Measurements from ENCODE around the gene PARP12. TPM values are rescaled to one million over a fixed set of nuclear protein-coding genes. Genes with fewer than 3 reads are reported as not detected.

PARP12 gene
- total and polyA plus RNA-seq, 9 of the 15 experiments (the other 6 are each of a cell fraction or from before 2014, with no cell fraction given) = 4.6 to 40.4 (median 23.5) TPM

- Histone ChIP-seq H3K79me2 (ENCODE audit: control insufficient read depth, insufficient read depth, low read length) (no peaks in the 10 kb centered on the region), H3K9ac (ENCODE audit: insufficient read depth in 1 of 2, low read depth in 2 of 2, low read length in 2 of 2) (no peak overlapping the region), H3K27ac (ENCODE audit: extremely low read depth, low read depth, low read length) (no peak overlapping the region), H4K20me1 (replicated peaks; ENCODE audit: control insufficient read depth, insufficient read depth, low read length) (no peaks in the 10 kb centered on the region), H3K27me3 (ENCODE audit: control insufficient read depth in 2 of 2, insufficient read depth in 2 of 2, low read length in 2 of 2) (no peaks in the 10 kb centered on the region), H3K4me1 (replicated peaks in 1 of 2; ENCODE audit: control insufficient read depth in 2 of 2, insufficient read depth in 2 of 2, low read length in 2 of 2) (no peaks in the 10 kb centered on the region; a peak in 1 of 5 replicates), H3K4me2 (ENCODE audit: insufficient read depth, low read length) (no peak overlapping the region), H3K9me3 (replicated peaks; ENCODE audit: control insufficient read depth, insufficient read depth, low read depth, low read length) (no peaks in the 10 kb centered on the region), H3K9me1 (ENCODE audit: control insufficient read depth, insufficient read depth, low read length) (no peaks in the 10 kb centered on the region), H2AFZ (ENCODE audit: low read depth, low read length) (no peak overlapping the region), H3K36me3 (ENCODE audit: control insufficient read depth, insufficient read depth, low read length) (peaks cover 29% of the 10 kb centered on the region), H3K4me3 (no peak overlapping the region)
- ChIA-PET POLR2A (interaction anchor here (1.6 kb wide), 1 partner anchor 14 kb away, joined by 5 read pairs; no protein-coding TSS in a partner anchor), CTCF (ENCODE audit: low intra/inter-chr PET ratio) (no interaction called here)
- ATAC-seq (no peak), FAIRE-seq (no peak), DNase-seq (ENCODE audit: extremely low read depth in 1 of 4, low spot score in 3 of 4) (no peak)
- TF ChIP-seq USF2 (CRISPR knock-in tag; IDR thresholded peaks at IDR 0.05) (no peak), SFPQ (IDR thresholded peaks at IDR 0.05; ENCODE audit: low read depth, low read length) (no peak), KLF13 (tag; IDR thresholded peaks at IDR 0.05; ENCODE audit: borderline replicate concordance, low read depth) (no peak), ZBTB26 (CRISPR knock-in tag; IDR thresholded peaks at IDR 0.05) (no peak)
- BruUV-seq (replicated peaks) = no TSS peak
- WGBS (ENCODE audit: insufficient coverage, low coverage, missing lambda C conversion rate) = 75% methylated on average over 6 of the region's 6 CpGs
- in situ Hi-C loops (cut with MboI) (no loop called here), intact Hi-C loops (cut with micrococcal nuclease) (no loop called here)
Observed at GRCh38 chr7:140045697-140046096, 17.1 kb downstream of the PARP12 start.

Data from K562 (cell line).